ENCODE results near the gene TMEM168.

The TMEM168 gene

GRCh38 chr7:112789453-112789816 lies 758 bp downstream of the TMEM168 start:
- peak overlapping the region; percentile 93 for H2AFZ ChIP-seq (ENCODE audit: insufficient read depth, low read length, poor library complexity)
- H4K91ac ChIP-seq (ENCODE audit: low read depth, low read length), result peak overlapping the region; percentile 92
- no peak overlapping the region for H3K18ac ChIP-seq (ENCODE audit: low read length)
- H3K36me3 ChIP-seq (ENCODE audit: control insufficient read depth in 1 of 2, insufficient read depth in 2 of 2, low read length in 2 of 2), result no peaks in the 10 kb centered on the region
- H2AK5ac ChIP-seq (ENCODE audit: low read length), result no peak overlapping the region
- H3K4me2 ChIP-seq (ENCODE audit: low read length), result peak overlapping the region; percentile 84
- peak overlapping the region; percentile 87 for H2BK120ac ChIP-seq (ENCODE audit: insufficient read depth, low read length, poor library complexity)
- no CpG with 5 or more reads among the region's 2 CpGs for WGBS (ENCODE audit: extremely low coverage, insufficient coverage, insufficient read length)
- H4K8ac ChIP-seq (ENCODE audit: low read depth, low read length), result peak overlapping the region; percentile 99
- H2BK12ac ChIP-seq (ENCODE audit: low read length), result no peak overlapping the region
- H4K12ac ChIP-seq (ENCODE audit: low read depth, low read length), result peak overlapping the region; percentile 95
- H3K9ac ChIP-seq (ENCODE audit: low read length), result no peak overlapping the region
- no peak for DNase-seq
- peak overlapping the region; percentile 90 for H3K4me3 ChIP-seq (ENCODE audit: low read depth, low read length)
- peaks cover 9% of the 10 kb centered on the region for H3K79me2 ChIP-seq (ENCODE audit: control insufficient read depth, insufficient read depth, low read length, poor library complexity)
- H3K4me1 ChIP-seq (ENCODE audit: control insufficient read depth in 1 of 2, insufficient read depth in 2 of 2, low read length in 2 of 2), result peaks cover 2 to 6% of the 10 kb centered on the region in 2 experiments
- peaks cover 10% of the 10 kb centered on the region for H3K79me1 ChIP-seq (ENCODE audit: low read length)
- H3K27ac ChIP-seq (ENCODE audit: low read depth, low read length), result peak overlapping the region; percentile 88
- H3K4ac ChIP-seq (ENCODE audit: low read depth, low read length), result peak overlapping the region; percentile 90
- no peaks in the 10 kb centered on the region for H3K27me3 ChIP-seq (ENCODE audit: insufficient read depth, low read length)
- no peaks in the 10 kb centered on the region for H3K9me3 ChIP-seq (ENCODE audit: insufficient read depth, low read depth, low read length)
- H3K14ac ChIP-seq (ENCODE audit: low read length), result peak overlapping the region; percentile 98
- H3K23ac ChIP-seq (ENCODE audit: low read length), result no peak overlapping the region
- peak overlapping the region; percentile 85 for H2BK5ac ChIP-seq (ENCODE audit: low read depth, low read length, poor library complexity)

GRCh38 chr7:112788778-112789343 lies 1.3 kb downstream of the TMEM168 start:
- H3K36me3 ChIP-seq (ENCODE audit: control insufficient read depth in 1 of 2, insufficient read depth in 2 of 2, low read length in 2 of 2), result no peaks in the 10 kb centered on the region
- peaks cover 2 to 3% of the 10 kb centered on the region in 2 experiments for H3K4me1 ChIP-seq (ENCODE audit: control insufficient read depth in 1 of 2, insufficient read depth in 2 of 2, low read length in 2 of 2)
- no peak overlapping the region for H3K18ac ChIP-seq (ENCODE audit: low read length)
- H4K12ac ChIP-seq (ENCODE audit: low read depth, low read length), result no peak overlapping the region
- no peak overlapping the region for H3K23ac ChIP-seq (ENCODE audit: low read length)
- H2BK120ac ChIP-seq (ENCODE audit: insufficient read depth, low read length, poor library complexity), result no peak overlapping the region
- H2AFZ ChIP-seq (ENCODE audit: insufficient read depth, low read length, poor library complexity), result no peak overlapping the region
- no peak overlapping the region for H2AK5ac ChIP-seq (ENCODE audit: low read length)
- no peak overlapping the region for H3K27ac ChIP-seq (ENCODE audit: low read depth, low read length)
- H3K9ac ChIP-seq (ENCODE audit: low read length), result no peak overlapping the region
- no peak overlapping the region for H4K91ac ChIP-seq (ENCODE audit: low read depth, low read length)
- no peaks in the 10 kb centered on the region for H3K27me3 ChIP-seq (ENCODE audit: insufficient read depth, low read length)
- H4K8ac ChIP-seq (ENCODE audit: low read depth, low read length), result no peak overlapping the region
- H2BK5ac ChIP-seq (ENCODE audit: low read depth, low read length, poor library complexity), result no peak overlapping the region
- no peak overlapping the region for H3K4me3 ChIP-seq (ENCODE audit: low read depth, low read length)
- no peak overlapping the region for H3K14ac ChIP-seq (ENCODE audit: low read length)
- DNase-seq, result no peak
- peak overlapping the region; percentile 36 for H3K4me2 ChIP-seq (ENCODE audit: low read length)
- H3K79me2 ChIP-seq (ENCODE audit: control insufficient read depth, insufficient read depth, low read length, poor library complexity), result peaks cover 9% of the 10 kb centered on the region
- H2BK12ac ChIP-seq (ENCODE audit: low read length), result no peak overlapping the region
- peaks cover 10% of the 10 kb centered on the region for H3K79me1 ChIP-seq (ENCODE audit: low read length)
- H3K9me3 ChIP-seq (ENCODE audit: insufficient read depth, low read depth, low read length), result no peaks in the 10 kb centered on the region
- peak overlapping the region; percentile 71 for H3K4ac ChIP-seq (ENCODE audit: low read depth, low read length)
- 100% methylated on average over 1 of the region's 3 CpGs for WGBS (ENCODE audit: extremely low coverage, insufficient coverage, insufficient read length)

- Histone ChIP-seq H3K27me3 (ENCODE audit: insufficient read depth, low read length) (no peaks in the 10 kb centered on the region), H3K36me3 (ENCODE audit: control insufficient read depth in 1 of 2, insufficient read depth in 2 of 2, low read length in 2 of 2) (no peaks in the 10 kb centered on the region), H2AFZ (ENCODE audit: insufficient read depth, low read length, poor library complexity) (no peak overlapping the region), H3K79me2 (ENCODE audit: control insufficient read depth, insufficient read depth, low read length, poor library complexity) (peaks cover under 1% of the 10 kb centered on the region), H4K91ac (ENCODE audit: low read depth, low read length) (no peak overlapping the region), H3K14ac (ENCODE audit: low read length) (no peak overlapping the region), H3K4me1 (ENCODE audit: control insufficient read depth in 1 of 2, insufficient read depth in 2 of 2, low read length in 2 of 2) (no peaks in the 10 kb centered on the region), H3K9me3 (ENCODE audit: insufficient read depth, low read depth, low read length) (no peaks in the 10 kb centered on the region), H3K4me2 (ENCODE audit: low read length) (no peak overlapping the region), H2BK5ac (ENCODE audit: low read depth, low read length, poor library complexity) (no peak overlapping the region), H3K9ac (ENCODE audit: low read length) (no peak overlapping the region), H4K12ac (ENCODE audit: low read depth, low read length) (no peak overlapping the region), H3K23ac (ENCODE audit: low read length) (no peak overlapping the region), H2AK5ac (ENCODE audit: low read length) (no peak overlapping the region), H3K4me3 (ENCODE audit: low read depth, low read length) (no peak overlapping the region), H3K18ac (ENCODE audit: low read length) (no peak overlapping the region), H4K8ac (ENCODE audit: low read depth, low read length) (no peak overlapping the region), H3K79me1 (ENCODE audit: low read length) (peaks cover under 1% of the 10 kb centered on the region), H3K27ac (ENCODE audit: low read depth, low read length) (no peak overlapping the region), H3K4ac (ENCODE audit: low read depth, low read length) (no peak overlapping the region), H2BK120ac (ENCODE audit: insufficient read depth, low read length, poor library complexity) (no peak overlapping the region), H2BK12ac (ENCODE audit: low read length) (no peak overlapping the region)
- DNase-seq, result no peak
- WGBS (ENCODE audit: extremely low coverage, insufficient coverage, insufficient read length), result no CpG with 5 or more reads among the region's 6 CpGs
These were observed 5.6 kb downstream of the TMEM168 start for GRCh38 chr7:112784603-112785002.

- H2BK5ac ChIP-seq (ENCODE audit: low read depth, low read length, poor library complexity), result no peak overlapping the region
- no peak overlapping the region for H3K23ac ChIP-seq (ENCODE audit: low read length)
- no peak overlapping the region for H3K4me2 ChIP-seq (ENCODE audit: low read length)
These were observed 7.7 kb downstream of the TMEM168 start for GRCh38 chr7:112782498-112782897.

More at GRCh38 chr7:112782498-112782897, 7.7 kb downstream of the TMEM168 start:
- Histone ChIP-seq H3K4me3 (ENCODE audit: low read depth, low read length) (no peak overlapping the region), H3K27me3 (ENCODE audit: insufficient read depth, low read length) (no peaks in the 10 kb centered on the region), H3K9ac (ENCODE audit: low read length) (no peak overlapping the region), H4K91ac (ENCODE audit: low read depth, low read length) (no peak overlapping the region), H3K79me2 (ENCODE audit: control insufficient read depth, insufficient read depth, low read length, poor library complexity) (no peaks in the 10 kb centered on the region), H3K14ac (ENCODE audit: low read length) (no peak overlapping the region), H2AFZ (ENCODE audit: insufficient read depth, low read length, poor library complexity) (no peak overlapping the region), H2BK12ac (ENCODE audit: low read length) (no peak overlapping the region), H3K79me1 (ENCODE audit: low read length) (no peaks in the 10 kb centered on the region), H3K4me1 (ENCODE audit: control insufficient read depth in 1 of 2, insufficient read depth in 2 of 2, low read length in 2 of 2) (no peaks in the 10 kb centered on the region), H4K8ac (ENCODE audit: low read depth, low read length) (no peak overlapping the region), H3K18ac (ENCODE audit: low read length) (no peak overlapping the region), H4K12ac (ENCODE audit: low read depth, low read length) (no peak overlapping the region), H3K4ac (ENCODE audit: low read depth, low read length) (no peak overlapping the region), H3K36me3 (ENCODE audit: control insufficient read depth in 1 of 2, insufficient read depth in 2 of 2, low read length in 2 of 2) (no peaks in the 10 kb centered on the region), H2AK5ac (ENCODE audit: low read length) (no peak overlapping the region), H2BK120ac (ENCODE audit: insufficient read depth, low read length, poor library complexity) (no peak overlapping the region), H3K27ac (ENCODE audit: low read depth, low read length) (no peak overlapping the region), H3K9me3 (ENCODE audit: insufficient read depth, low read depth, low read length) (no peaks in the 10 kb centered on the region)
- DNase-seq, result no peak
